ENCODE measurements around the gene SLITRK3.

- TF ChIP-seq, protein P1, sequence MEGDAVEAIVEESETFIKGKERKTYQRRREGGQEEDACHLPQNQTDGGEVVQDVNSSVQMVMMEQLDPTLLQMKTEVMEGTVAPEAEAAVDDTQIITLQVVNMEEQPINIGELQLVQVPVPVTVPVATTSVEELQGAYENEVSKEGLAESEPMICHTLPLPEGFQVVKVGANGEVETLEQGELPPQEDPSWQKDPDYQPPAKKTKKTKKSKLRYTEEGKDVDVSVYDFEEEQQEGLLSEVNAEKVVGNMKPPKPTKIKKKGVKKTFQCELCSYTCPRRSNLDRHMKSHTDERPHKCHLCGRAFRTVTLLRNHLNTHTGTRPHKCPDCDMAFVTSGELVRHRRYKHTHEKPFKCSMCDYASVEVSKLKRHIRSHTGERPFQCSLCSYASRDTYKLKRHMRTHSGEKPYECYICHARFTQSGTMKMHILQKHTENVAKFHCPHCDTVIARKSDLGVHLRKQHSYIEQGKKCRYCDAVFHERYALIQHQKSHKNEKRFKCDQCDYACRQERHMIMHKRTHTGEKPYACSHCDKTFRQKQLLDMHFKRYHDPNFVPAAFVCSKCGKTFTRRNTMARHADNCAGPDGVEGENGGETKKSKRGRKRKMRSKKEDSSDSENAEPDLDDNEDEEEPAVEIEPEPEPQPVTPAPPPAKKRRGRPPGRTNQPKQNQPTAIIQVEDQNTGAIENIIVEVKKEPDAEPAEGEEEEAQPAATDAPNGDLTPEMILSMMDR (IDR thresholded peaks at IDR 0.05; ENCODE audit: poor library complexity, severe bottlenecking), result no peak
- TF ChIP-seq EP300 (conservative IDR thresholded peaks at IDR 0.05; ENCODE audit: poor library complexity, severe bottlenecking) (no peak), RAD21 (conservative IDR thresholded peaks at IDR 0.05) (no peak), POLR2AphosphoS5 (IDR thresholded peaks at IDR 0.05) (no peak)
These were observed 2.6 kb downstream of the SLITRK3 start for GRCh38 chr3:165193366-165194254.
